ENCODE data around the gene PKN2.
"Not testable (repeated sequence)": the region's sequence is repeated elsewhere in the genome, so short reads cannot be mapped to it uniquely, and the experiment has no call there.

The PKN2 gene

DNA sequence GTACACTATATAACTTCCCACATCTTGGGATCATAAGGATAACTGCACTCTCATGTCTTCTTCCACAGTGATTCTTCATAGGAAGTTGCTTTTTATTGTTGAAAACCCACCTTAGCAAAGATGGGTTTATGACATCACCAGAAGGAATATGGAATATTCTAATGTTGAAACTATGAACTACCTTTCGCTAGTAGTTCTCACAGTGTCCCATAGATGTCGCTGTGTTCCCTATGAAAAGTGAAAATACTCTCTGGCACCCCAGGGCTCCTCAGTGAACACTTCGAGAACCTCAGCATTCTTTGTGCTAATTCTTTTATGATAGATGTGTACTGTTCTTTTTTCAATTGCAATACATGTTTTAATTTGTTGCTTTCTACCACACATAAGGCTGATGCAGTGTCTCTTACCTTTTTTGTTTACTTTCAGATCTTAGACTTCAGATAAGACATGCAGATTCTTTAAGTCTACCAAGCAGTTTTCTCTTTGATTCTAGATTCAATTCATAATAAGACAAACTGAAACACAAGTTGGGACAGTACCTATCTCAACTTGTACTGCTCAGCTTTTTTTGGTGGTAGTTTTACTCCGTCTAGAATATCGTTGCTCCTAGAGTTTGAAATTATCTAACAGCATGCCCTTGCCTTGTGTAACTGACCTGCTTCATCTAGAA is 116.4 kb downstream of the PKN2 start:
- DNase-seq = peak; percentile 4 to 11

DNA sequence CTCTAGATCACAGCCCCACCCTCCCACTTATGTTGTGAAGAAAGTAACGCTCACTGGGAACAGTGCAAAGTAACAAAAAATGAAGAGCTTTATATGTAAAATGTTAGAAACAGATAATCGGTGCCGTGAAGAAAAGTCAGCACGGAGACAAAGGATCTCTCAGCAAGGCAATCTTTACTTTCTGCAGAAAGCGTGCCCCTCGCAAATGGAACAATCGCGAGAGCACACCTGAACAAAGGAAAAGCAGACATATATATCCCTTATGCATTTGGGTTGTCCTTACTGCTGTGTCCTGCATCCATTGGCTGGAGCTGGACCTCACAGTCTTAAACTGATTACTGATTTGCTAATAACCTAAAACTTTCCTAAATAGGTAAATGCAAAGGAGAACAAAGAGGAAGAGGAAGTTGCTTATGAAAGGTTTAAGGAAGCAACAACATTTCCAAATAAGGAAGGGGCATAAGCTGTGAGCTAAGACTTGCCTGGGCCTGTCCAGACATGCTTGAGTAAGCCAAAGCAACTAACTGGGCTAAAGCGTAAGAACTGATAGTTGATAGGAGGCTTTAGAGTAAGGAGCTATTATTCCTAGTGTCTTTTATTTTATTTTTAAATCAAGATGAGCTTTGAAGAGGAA is 117.6 kb downstream of the PKN2 start:
- no peak for DNase-seq

DNA sequence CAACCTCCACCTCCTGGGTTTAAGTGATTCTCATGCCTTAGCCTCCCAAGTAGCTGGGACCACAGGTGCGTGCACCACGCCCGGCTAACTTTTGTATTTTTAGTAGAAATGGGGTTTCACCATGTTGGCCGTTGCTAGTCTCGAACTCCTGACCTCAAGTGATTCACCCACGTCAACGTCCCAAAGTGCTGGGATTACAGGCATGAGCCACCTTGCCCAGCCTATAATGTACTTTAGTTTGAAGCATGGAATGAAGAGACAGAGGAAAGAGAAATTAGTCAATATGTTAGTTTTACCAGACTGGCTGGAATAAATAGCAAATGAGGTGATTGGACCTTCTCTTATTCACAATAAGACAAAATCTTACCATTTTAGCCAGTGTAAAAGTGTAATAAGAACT is 118.3 kb downstream of the PKN2 start:
- no peak for DNase-seq

DNA sequence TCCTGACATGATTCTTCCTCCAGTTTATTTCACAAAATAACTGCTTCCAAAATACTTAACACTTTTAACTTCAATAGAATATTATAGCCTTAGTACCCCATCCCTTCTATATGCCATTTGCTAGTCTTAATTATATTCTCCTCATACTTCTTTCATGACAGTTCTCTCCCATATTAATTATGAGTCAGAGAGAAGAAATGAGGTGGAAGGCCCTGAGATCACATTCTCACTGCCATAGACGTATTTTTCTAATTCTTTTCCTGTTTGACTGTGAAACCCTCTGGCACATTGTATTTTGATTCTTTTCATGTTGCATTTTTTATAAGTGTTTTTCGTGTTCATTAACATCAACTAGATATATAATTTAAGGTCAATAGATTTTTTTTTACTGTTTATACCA is 118.9 kb downstream of the PKN2 start:
- no peak for DNase-seq

DNA sequence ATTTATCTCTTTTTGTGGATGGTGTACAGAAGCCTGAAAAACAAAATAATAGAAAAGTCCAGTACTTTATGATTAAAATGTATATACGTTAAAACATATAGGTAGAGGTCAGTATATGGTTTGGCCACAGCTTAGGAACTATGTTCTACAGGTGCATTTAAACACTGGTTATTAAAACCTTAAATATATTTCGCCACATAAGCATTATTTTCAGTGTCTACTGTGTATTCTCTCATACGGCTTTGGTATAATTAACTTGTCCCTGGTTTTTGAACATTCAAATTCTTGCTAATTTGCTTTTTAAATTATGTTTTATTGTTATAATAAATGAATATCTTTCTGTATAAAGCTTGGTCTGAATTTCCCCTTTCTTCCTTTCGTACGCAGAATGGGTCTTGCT is 119.4 kb downstream of the PKN2 start:
- DNase-seq = no peak

DNA sequence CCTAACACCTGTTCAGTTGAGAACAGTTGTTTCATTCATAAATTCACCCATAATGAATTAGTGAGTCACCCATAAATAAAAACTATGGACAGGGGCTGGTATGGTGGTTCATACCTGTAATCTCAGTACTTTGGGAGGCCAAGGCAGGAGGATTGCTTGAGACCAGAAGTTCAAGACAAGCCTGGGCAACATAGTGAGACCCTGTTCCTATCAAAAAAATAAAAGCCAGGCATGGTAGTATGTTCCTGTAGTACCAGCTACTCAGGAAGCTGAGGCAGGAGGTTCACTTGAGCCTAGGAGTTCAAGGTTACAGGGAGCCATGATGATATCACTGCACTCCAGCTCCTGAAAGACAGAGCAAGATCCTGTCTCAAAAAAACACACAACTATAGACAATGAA is 128.3 kb downstream of the PKN2 start:
- no peak for DNase-seq

DNA sequence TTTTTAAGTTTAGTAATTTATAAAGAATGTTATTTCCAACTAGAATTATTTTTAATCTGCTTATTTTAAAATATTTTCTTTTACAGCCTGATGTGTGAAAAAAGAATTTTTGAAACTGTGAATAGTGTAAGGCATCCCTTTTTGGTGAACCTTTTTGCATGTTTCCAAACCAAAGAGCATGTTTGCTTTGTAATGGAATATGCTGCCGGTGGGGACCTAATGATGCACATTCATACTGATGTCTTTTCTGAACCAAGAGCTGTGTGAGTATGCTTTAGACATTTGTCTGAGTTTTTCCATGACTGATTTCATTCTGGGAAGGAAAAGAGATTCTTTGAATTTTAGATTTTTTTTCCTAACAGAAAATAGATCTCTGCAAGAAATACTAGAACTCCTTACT is 129.4 kb downstream of the PKN2 start:
- DNase-seq = no peak

DNA sequence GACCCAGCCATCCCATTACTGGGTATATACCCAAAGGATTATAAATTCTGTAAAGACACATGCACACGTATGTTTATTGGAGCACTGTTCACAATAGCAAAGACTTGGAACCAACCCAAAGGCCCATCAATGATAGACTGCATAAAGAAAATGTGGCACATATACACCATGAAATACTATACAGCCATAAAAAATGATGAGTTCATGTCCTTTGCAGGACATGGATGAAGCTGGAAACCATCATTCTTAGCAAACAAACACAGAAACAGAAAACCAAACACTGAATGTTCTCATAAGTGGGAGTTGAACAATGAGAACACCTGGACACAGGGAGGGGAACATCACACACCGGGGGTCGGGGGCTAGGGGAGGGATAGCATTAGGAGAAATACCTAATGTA is 135.6 kb downstream of the PKN2 start:
- not testable (repeated sequence) for DNase-seq

DNA sequence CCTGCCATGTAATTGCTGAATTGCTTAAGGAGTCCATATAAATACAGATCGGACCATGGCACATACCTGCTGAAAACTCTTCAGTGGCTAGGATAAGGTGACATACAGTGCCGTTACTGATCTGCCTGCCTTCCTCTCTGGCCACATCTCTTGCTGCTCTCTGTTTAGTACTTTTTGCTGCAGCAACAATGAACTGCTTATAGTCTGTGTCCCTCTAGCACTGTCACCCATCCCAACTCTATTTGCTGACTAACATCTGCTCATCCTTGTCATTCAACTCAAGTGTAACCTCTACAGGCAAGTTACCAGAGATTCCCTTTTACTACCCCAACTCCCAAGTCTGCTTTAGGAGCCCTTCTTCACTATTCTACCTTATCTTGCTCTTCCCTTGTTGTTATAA is 141.6 kb downstream of the PKN2 start:
- no peak for DNase-seq

DNA sequence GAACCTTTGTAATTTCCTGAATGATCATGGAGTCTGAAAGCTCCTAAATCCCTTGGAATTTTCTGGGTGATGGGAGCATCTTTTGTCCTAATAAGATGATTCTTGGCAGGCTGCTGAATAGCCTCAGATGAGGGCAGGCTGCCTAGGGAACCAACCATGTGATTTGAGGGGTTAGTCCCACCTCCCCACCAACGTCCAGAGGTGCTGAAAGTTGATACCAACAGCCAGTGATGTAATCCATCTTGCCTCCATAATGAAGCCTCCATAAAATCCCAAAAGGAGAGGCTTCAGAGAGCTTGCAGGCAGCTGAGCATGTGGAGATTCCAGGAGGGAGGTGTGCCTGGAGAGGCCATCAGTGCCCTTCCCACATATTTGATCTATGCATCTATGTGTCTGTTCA is 163.6 kb downstream of the PKN2 start:
- no peak for DNase-seq

DNA sequence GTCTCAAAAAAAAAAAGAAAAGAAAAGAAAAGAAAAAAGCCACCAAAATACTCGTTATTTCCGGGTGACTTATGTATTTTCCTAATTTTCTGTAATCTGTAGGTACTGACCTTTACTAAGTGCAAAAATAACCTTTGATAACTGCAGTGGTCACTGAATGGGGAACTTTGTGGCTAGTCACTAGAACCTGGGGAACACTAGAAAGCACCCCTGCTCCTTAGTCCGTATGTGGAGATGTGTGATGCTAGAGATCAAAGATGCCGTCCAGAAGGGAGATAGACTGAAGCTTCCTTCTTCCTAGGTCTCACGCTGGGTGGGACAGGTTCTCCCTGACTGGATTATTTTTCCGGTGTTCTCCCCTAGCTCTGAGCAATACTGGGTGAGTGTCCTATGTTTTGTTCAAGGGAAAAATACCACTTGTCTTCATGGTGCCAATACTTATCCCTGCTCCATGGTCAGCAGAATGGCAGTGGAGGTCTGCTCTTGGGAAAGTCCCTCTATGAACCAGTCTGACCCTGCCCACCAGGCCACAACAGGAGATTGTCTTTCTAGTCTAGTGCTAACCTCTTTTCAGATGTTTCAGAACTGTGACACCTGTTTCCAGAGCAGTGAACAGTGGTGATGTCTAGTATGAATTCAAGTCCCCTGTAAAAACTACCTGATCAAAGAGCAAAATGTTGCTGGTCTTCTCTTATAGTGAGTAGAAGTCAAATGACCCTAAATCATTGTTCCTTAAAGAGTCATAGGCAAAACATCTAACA is 167.4 kb downstream of the PKN2 start:
- no peak for DNase-seq

DNA sequence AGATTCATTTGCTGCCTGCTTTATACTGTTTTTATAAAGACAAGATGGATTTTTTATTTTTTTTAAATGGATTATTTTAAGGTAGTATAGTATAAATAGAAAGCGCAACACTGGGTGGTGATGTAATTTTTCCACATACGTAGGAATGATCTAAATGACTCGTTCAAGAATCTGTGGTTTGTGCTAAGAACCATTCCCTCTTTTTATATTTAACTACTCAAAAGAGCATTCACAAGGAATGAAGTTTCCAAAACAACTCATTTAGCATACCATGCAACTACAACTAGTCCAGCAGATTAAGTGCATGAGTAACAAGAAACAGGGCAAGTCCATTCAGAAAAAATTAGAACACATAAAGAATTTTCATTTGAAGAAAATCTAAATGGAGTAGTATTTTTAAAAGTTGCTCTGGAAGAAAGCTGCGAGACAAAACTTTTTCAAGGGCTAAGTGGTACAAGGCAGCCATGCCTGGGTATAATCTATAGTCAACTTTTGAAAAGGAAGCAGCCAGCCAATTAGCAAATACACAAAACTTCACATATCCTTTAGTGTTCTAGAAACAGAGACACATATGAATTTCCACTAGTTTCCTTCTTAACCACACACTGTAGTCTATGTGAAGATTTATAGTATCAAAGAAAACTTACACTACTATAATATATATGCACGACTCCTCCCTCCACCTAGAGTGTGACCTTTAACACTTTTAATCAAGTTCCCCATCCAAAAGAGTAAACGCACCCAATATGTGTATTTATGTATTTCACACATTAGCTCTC is 183.9 kb downstream of the PKN2 start:
- DNase-seq = no peak

DNA sequence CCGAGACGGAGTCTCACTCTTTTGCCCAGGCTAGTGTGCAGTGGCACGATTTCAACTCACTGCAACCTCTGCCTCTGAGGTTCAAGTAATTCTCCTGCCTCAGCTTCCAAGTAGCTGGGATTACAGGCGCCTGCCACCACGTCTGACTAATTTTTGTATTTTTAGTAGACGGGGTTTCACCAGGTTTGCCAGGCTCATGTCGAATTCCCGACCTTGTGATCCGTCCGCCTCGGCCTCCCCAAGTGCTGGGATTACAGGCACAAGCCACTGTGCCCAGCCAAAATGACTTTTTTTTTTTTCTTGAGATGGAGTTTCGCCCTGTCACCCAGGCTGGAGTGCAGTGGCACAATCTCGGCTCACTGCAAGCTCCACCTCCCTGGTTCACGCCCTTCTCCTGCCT is 185.6 kb downstream of the PKN2 start:
- DNase-seq = not testable (repeated sequence)

DNA sequence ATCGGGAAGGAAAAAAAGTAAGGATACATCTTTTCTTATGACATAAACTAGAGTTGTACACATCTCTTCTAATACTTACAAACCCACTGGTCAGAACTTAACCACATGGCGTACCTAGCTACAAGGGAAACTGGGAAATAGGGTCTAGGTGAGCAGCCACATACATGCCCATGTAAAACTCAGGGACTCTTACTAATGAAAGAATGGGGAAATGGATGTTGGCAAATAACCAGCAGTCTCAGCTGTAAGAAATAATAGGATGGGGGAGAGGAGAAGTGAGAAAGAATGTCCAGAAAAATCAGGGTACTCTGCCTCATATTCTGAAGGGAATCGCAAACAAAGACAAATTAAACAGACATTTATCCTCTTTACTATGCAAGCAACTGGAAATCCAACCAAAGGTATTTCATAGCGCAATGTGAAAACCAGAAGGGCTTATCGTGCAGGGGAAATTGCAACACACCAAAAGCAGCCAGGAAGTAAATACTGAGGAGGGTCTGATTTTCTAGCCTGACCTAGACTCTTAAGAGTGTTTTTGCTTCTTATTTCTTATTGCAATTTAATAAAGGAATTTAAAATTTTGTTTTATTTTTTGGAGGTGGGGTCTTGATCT is 189.8 kb downstream of the PKN2 start:
- no peak for DNase-seq

DNA sequence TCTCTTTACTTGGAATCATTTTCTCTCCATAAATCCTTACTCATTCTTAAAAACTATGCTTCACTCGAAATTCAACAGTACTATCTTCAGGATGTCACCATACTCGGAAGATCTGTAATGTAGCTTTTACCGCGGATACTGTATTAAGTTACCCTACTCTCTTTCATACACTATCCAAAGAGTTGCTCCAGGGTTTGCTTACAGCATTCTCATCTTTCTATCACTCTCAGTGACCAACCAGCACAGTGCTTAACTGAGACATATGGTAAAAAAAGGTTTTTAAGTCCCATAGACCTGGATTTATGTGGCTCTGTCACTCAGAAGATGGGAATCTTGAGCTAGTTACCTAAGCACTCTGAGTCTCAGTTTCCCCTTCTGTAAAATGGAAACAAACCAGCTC is 191.5 kb downstream of the PKN2 start:
- no peak for DNase-seq

DNA sequence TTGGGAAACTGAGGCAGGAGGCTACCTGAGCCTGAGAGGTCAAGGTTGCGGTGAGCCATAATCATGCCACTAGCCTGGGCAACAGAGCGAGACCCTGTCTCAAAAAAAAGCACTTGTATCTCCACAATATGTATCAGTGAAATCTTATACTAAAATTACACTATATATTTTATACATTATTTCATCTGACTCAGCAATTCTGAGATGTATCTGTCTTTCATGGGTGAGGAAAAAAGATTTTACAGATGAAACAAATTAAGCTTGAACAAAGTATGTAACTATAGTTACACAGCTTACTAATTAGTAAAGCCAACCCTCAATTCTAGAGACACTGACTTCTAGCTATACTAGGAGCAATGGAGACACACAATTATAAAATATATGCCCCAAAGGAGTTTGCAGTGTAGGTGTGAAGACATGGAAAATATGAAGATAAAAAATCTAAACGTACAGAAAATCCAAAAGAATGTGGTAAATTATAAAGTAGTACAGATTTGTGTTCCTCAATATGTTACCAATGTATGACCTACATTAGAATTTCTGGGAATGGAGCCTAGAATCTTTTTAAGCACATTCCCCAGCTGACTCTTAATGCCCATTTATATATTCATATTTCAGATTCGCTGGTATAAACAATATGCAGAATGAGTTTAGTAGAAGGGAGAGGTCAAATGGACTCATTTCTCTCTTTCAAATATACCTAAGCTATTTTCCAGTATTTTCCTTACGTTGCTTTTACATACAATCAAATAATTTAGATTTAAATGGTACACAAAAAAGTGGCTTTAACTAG is 192.7 kb downstream of the PKN2 start:
- DNase-seq = no peak

DNA sequence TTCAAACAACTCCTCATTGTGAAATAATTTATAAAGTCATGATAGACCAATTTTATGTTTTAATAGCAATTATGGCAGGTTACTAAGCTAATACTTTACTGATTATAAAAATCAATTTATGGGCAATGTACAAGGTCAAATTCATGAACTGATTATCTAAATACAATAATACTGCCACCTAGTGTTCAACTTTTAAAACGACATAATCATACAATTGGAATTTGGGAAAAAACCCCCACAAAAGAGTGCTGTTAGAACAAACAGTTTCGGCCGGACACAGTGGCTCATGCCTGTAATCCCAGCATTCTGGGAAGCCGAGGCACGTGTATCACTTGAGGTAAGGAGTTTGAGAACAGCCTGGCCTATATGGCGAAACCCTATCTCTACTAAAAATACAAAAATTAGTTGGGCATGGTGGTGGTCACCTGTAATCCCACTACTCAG is 193.3 kb downstream of the PKN2 start:
- DNase-seq = no peak

DNA sequence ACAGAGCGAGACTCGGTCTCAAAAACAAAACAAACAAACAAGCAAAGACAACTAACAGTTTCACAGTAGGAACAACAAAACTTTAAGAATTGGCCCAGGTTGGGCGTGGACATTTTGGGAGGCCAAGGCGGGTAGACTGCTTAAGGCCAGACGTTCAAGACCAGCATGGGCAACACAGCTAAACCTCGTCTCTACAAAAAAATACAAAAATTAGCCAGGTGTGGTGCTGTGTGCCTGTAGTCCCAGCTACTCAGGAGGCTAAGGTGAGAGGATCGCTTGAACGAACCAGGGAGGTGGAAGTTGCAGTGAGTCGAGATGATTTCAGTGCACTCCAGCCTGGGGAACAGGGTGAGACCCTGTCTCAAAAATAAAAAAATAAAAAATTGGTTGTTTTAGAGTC is 193.8 kb downstream of the PKN2 start:
- no peak for DNase-seq

DNA sequence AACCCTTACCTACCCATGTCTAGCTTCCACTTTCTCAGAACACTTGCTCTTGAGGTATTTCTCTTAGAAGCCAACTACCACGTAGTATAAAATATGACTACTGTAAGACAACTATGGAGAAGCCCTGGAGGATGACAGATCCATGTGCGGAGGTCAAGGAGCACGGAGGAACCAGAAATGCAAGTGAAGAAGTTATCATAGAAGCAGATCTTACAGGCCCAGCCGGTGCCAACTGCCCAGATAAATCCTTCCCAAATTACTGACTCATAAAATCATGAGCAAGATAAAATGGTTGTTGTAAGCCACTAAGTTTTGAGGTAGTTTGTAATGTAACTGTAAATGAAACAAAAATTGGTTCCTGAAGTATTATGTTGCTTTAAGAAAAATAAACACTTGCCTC is 194.7 kb downstream of the PKN2 start:
- DNase-seq = no peak

DNA sequence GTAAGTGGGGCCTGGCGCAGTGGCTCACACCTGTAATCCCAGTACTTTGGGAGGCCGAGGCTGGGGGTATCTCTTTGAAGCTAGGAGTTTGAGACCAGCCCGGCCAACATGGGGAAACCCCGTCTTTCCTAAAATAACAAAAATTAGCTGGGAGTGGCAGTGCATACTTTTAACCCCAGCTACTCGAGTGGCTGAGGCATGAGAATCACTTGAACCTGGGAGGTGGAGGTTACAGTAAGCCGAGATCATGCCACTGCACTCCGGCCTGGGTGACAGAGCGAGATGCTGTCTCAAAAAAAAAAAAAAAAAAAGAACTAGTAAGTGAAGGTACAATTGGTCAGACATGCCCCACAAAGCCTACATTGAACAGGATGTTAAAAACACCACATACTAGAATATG is 196.6 kb downstream of the PKN2 start:
- not testable (repeated sequence) for DNase-seq

DNA sequence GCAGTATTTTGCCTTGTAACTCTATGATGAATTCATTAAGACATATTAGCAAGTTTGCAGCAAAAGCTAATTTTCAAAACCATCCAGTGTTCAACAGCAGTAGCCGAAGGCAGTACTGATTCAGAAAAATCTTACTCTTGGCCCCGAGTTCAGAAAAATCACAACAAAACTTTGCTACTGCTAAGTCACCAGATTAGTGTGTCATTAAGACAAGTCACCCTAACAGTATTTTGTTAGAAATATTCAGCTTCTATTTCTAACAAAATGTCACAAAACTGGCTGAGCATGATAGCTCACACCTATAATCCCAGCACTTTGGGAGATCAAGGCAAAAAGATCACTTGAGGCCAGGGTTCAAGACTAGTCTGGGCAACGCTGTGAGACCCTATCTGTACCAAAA is 199.1 kb downstream of the PKN2 start:
- no peak for DNase-seq
